ENCODE measurements around the gene C2orf80.
"Not testable (repeated sequence)": the region's sequence is repeated elsewhere in the genome, so short reads cannot be mapped to it uniquely, and the experiment has no call there.

Gene C2orf80

DNA sequence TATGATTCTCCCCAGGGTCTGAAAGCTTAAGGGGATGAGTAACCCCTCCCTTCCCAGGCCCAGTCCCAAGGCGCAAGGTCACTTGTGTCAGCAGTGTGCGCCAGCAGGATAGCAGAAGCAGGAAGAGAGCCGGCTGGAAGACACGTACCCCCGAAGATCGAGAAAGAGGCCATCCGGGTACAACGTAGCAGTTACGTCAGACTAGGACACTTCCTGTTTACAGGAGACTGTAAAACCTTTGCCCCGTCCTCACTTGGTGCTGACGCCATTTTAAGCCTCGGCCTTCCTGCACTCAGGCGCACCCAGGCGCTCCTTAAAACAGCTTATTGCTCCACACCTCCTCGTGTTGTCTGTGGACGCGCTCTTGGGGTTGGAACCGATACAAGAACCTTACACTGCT lies 50.4 kb downstream of the C2orf80 start:
- no peak for DNase-seq (ENCODE audit: low read depth)
- H3K4me3 ChIP-seq (ENCODE audit: low read depth, low read length) = no peak overlapping the region

DNA sequence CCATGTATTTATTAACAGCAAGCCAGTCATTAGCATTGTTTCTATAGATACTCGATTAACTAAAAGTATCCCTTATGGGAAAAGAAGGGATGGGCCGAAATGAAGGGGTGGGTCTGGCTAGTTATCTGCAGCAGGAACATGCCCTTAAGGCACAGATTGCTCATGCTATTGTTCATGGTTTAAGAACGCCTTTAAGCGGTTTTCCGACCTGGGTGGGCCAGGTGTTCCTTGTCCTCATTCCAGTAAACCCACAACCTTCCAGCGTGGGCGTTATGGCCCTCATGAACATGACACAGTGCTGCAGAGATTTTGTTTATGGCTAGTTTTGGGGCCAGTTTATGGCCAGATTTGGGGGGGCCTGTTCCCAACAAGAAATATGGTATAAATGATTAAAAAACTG lies 51.5 kb downstream of the C2orf80 start:
- DNase-seq (ENCODE audit: low read depth); H3K4me3 ChIP-seq (ENCODE audit: low read depth, low read length): not testable (repeated sequence)

DNA sequence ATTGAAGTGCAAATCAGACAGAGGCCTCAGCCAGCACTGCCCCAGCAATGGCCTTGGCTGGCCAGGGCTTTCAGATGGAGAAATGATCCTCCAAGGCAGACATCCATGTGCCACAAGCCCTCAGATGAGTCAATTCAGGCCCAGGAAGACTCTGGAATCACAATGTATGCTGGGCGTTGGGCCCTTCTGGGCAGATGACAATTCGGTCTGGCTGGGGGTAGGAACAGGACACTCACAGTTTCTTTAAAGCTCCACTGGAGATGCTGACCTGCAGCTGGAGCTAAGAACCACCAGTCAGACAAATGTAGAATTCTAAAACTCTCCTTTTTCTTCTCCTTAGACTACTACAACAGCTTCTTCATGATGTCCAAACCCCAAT lies 53.1 kb downstream of the C2orf80 start:
- no peak for DNase-seq (ENCODE audit: low read depth)
- no peak overlapping the region for H3K4me3 ChIP-seq (ENCODE audit: low read depth, low read length)

DNA sequence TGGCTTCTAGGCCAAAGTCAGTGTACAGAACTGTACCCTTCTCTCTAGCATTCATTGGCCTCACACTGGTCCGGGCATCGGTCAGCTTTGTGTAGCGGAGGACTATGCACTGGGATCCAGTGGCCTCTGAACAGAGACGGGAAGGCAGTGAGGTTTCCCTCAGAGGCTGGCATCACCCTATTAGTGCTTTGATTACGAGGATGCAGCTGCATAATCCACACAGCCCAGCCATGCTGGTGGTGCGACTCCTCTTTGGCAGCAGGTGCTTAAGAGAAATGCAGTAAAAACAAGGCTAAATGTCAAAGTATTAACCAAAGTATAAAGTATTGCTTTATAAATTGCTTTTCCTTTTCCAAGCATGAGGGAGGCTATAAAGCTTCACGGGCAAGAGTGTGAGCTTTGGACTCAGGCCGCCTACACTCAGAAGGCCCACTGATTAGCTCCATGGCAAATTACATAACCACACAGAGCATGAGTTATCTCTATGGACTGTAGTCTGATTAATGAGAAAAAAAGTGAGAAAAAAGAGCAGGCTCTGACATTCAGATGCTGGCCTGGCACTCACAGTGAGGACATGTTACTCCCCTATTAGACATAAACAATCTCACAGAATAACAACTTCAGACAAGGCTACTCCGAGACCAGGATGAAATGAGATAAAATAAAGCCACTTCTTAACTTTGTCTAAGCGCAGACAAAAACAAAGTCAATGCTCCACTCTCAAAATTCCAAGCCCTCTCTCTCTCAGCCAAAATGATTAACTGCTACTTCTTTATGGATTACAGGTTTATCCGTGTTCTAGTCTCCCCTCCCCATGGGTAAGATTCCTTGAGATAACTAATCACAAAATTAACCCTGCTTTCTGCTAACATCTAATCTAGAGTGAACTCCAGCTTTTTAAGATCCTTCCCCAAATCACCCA lies 53.8 kb downstream of the C2orf80 start:
- no peak overlapping the region for H3K4me3 ChIP-seq (ENCODE audit: low read depth, low read length)
- DNase-seq (ENCODE audit: low read depth) = no peak

DNA sequence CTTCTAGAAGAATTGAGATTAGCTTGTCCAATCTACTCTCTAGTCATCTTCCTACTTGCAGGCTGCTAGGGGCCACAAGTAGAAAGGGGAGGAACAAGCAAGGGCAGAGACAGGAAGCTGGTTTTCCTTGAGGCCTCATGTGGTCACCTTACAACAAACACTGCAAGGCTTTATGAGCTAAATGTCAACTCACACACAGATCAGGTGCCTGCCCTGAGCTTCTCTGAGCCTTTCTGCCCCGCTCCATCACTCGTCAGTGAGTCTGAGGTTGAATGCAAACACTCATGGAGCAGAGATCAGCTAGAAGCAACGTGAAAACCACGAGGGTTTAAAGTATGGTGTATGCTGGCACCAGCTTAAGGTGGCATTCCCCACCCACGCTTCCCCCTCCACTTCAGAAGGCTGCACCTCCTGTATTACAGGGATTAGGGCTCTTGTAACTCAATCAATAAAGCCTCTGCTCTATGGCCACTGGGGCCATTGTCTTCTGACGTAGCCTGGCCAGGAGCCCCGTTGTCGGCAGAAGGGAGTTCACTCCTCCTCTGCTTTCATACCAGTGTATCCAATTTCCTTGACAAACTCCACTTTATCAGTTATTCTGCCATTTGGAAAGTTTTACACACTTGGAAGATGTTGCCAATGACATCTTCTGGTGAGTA lies 54.8 kb downstream of the C2orf80 start:
- H3K4me3 ChIP-seq (ENCODE audit: low read depth, low read length) = no peak overlapping the region
- no peak for DNase-seq (ENCODE audit: low read depth)

- no peak overlapping the region for H3K4me3 ChIP-seq (ENCODE audit: low read depth, low read length)
- no peak for DNase-seq (ENCODE audit: low read depth)
Measured at GRCh38 chr2:208130712-208131110, 59.1 kb downstream of the C2orf80 start.

DNA sequence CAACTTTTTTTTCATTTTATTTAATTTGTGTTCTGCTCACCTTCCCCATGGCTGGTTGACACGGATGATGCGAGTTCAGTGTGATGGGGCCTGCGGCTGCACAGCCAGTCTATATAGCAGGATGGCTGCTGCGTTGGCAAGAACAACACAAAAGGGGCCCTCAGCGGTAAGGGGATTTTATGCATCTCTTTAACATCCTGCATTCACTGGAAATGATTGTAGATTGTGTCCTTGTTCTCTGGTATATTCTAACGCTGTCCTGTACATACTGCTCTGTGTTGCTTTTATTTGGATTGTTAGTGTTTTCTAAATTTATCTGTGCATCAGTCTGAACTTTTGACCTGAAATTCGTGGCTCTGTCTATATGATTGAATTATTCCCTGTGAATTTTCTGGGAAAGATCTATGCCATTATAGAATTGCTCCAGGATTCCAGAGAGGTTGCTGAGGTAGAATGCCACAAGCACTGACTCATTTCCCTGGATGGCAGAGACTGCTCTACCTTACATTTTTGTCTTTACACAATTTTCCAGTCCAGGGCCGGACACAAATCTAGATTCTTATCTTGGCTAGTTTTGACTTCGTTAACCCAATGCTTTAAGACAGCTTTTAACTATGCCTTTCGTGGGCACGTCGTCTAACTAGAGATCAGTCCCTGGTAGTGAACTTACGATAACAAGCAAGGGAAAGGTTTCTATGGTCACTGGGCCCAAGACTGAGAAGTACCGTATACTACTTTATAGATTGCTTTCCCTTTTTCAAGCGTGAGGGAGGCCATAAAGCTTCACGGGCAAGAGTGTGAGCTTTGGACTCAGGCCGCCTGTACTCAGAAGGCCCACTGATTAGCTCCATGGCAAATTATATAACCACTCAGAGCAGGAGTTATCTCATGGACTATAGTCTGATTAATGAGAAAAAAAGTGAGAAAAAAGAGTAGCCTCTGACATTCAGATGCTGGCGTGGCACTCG lies 59.8 kb downstream of the C2orf80 start, which contains the start of gene CRYGC:
TSS of gene CRYGC (minus strand) at position 85 of the 968 bp plus-strand sequence. CDS start at position 49, 36 bp downstream.
- no peak for DNase-seq (ENCODE audit: low read depth)
- H3K4me3 ChIP-seq (ENCODE audit: low read depth, low read length) = no peak within 1 kb of the TSS

GRCh38 chr2:208128136-208128535 lies 61.7 kb downstream of the C2orf80 start:
- no peak overlapping the region for H3K4me3 ChIP-seq (ENCODE audit: low read depth, low read length)
- no peak for DNase-seq (ENCODE audit: low read depth)

DNA sequence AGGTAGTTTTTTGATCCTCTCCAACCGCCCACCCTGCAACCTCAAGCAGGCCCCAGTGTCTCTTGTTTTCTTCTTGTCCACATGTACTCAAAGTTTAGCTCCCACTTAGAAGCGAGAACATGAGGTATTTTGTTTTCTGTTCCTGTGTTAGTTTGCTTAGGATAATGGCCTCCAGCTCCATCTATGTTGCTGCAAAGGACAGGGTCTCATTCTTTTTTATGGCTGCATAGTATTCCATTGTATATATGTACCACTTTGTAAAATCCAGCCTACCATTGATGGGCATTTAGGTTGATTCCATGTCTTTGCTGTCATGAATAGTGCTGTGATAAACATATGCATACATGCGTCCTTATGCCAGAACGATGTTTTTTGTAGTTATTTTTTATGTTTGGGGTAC lies 62.7 kb downstream of the C2orf80 start:
- H3K4me3 ChIP-seq (ENCODE audit: low read depth, low read length) = no peak overlapping the region

GRCh38 chr2:208125251-208125650 lies 64.6 kb downstream of the C2orf80 start:
- no peak overlapping the region for H3K4me3 ChIP-seq (ENCODE audit: low read depth, low read length)
- DNase-seq (ENCODE audit: low read depth) = no peak

More for the DNA sequence above, 62.7 kb downstream of the C2orf80 start:
- DNase-seq (ENCODE audit: low read depth) = no peak

DNA sequence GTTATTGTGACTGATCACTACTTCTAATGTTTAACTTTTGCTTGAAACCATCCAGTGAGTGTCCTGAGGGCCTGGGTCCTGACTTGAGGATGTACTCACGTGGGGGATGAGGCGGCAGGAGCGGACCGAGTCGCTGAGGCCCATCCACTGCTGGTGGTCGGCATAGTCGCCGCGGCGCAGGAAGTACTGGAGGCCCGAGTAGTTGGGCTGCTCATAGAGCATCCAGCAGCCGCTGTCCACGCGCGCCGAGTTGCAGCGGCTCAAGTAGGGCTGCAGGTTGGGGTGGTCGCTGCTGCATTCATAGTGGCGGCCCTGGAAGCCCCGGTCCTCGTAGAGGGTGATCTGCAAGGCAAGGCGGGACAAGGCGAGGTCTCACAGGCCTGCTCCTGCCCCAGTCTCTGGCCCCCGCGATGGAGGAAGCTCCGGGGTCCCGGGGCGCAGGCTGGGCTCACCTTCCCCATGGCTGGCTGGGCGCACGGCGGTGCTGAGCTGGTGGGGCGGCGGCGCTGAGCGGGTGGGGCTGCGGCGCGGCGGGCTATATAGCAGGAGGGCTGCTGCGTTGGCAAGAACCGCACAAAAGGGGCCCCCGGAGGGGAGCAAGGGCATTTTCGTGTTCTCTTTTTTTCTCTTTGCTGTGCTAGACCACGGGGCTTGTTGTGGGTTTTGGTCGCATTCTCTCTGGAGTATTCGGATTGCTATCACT lies 65.7 kb downstream of the C2orf80 start, which contains the start of gene CRYGD:
TSS of gene CRYGD (minus strand) at position 512 of the 703 bp plus-strand sequence. CDS start at position 461, 51 bp downstream.
- DNase-seq (ENCODE audit: low read depth); H3K4me3 ChIP-seq (ENCODE audit: low read depth, low read length): not testable (repeated sequence)

DNA sequence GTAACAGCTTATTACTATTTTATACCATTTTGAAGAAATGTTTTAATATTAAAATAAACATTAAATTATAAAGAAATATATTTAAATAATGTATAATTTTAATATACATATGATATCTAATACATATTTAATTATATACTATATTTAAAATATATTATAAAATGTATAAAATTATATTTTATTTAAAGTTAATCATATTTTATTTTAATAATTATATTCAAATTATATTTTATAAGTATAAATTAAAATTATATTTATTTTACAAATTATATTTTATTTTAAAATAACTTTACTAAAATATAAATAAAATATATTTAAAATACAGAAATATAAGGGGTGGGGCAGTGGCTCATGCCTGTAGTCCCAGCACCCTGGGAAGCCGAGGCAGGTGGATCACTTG lies 67.6 kb downstream of the C2orf80 start:
- H3K4me3 ChIP-seq (ENCODE audit: low read depth, low read length) = no peak overlapping the region
- no peak for DNase-seq (ENCODE audit: low read depth)

- DNase-seq (ENCODE audit: low read depth) = no peak
- H3K4me3 ChIP-seq (ENCODE audit: low read depth, low read length) = no peak overlapping the region
Measured at GRCh38 chr2:208118918-208119317, 70.9 kb downstream of the C2orf80 start.

DNA sequence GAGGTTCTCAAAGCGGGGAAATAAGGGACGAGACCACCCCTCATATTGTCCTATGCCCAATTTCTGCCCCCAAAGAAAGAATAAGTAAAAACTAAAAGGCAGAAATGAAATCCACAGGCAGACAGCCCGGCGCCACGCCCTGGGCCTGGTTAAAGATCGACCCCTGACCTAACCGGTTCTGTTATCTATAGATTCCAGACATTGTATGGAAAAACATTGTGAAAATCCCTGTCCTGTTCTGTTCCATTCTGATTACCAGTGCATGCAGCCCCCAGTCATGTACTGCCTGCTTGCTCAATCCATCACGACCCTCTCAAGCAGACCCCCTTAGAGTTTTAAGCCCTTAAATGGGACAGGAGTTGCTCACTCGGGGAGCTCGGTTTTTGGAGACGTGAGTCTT lies 72.4 kb downstream of the C2orf80 start:
- DNase-seq (ENCODE audit: low read depth); H3K4me3 ChIP-seq (ENCODE audit: low read depth, low read length): not testable (repeated sequence)
